Measurements from ENCODE around the gene PIP4K2A. TPM values are rescaled to one million over a fixed set of nuclear protein-coding genes. Genes with fewer than 3 reads are reported as not detected.

The PIP4K2A gene
- total and polyA plus RNA-seq, 2 experiments from 2014 or later: 39.9 to 40.1 TPM

GRCh38 chr10:22717728-22718127, 3.4 kb upstream of the PIP4K2A start:
- no peaks in the 10 kb centered on the region for H3F3A ChIP-seq (replicated peaks; ENCODE audit: low read depth)
- H3K27me3 ChIP-seq (ENCODE audit: insufficient read depth): peaks cover 11% of the 10 kb centered on the region
- no peak overlapping the region for H3K4me3 ChIP-seq
- no peak overlapping the region for H3K4me2 ChIP-seq
- H2AFZ ChIP-seq: no peak overlapping the region
- peaks cover 1% of the 10 kb centered on the region for H3K4me1 ChIP-seq (ENCODE audit: insufficient read depth)
- DNase-seq (ENCODE audit: low spot score): no peak
- Mint-ChIP-seq H3K27ac (no peak overlapping the region), H3K4me1 (peaks cover 10% of the 10 kb centered on the region), H3K36me3 (ENCODE audit: low read depth) (no peaks in the 10 kb centered on the region; the same call in 2 of the 3 replicates), H3K9me3 (no peaks in the 10 kb centered on the region), H3K27me3 (ENCODE audit: insufficient read depth, low read depth, poor library complexity) (peaks cover 14% of the 10 kb centered on the region), H3K4me3 (no peak overlapping the region)
- ATAC-seq: no peak
- H3K36me3 ChIP-seq (ENCODE audit: insufficient read depth): no peaks in the 10 kb centered on the region
- no peak overlapping the region for H3K27ac ChIP-seq (ENCODE audit: low read depth)
- no peak for TF ChIP-seq ZNF462 (CRISPR knock-in tag; IDR thresholded peaks at IDR 0.05)
- TF ChIP-seq, protein P1, sequence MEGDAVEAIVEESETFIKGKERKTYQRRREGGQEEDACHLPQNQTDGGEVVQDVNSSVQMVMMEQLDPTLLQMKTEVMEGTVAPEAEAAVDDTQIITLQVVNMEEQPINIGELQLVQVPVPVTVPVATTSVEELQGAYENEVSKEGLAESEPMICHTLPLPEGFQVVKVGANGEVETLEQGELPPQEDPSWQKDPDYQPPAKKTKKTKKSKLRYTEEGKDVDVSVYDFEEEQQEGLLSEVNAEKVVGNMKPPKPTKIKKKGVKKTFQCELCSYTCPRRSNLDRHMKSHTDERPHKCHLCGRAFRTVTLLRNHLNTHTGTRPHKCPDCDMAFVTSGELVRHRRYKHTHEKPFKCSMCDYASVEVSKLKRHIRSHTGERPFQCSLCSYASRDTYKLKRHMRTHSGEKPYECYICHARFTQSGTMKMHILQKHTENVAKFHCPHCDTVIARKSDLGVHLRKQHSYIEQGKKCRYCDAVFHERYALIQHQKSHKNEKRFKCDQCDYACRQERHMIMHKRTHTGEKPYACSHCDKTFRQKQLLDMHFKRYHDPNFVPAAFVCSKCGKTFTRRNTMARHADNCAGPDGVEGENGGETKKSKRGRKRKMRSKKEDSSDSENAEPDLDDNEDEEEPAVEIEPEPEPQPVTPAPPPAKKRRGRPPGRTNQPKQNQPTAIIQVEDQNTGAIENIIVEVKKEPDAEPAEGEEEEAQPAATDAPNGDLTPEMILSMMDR (conservative IDR thresholded peaks at IDR 0.05; ENCODE audit: low read depth in 2 of 2): no peak
- TF ChIP-seq EZH2 (IDR thresholded peaks at IDR 0.05; ENCODE audit: low read depth, unreplicated experiment): no peak
- no peak for TF ChIP-seq EZH2phosphoT487 (IDR thresholded peaks at IDR 0.05; ENCODE audit: unreplicated experiment)
- TF ChIP-seq POLR2AphosphoS5 (IDR thresholded peaks at IDR 0.05; ENCODE audit: low read depth): no peak
- TF ChIP-seq, protein P2, sequence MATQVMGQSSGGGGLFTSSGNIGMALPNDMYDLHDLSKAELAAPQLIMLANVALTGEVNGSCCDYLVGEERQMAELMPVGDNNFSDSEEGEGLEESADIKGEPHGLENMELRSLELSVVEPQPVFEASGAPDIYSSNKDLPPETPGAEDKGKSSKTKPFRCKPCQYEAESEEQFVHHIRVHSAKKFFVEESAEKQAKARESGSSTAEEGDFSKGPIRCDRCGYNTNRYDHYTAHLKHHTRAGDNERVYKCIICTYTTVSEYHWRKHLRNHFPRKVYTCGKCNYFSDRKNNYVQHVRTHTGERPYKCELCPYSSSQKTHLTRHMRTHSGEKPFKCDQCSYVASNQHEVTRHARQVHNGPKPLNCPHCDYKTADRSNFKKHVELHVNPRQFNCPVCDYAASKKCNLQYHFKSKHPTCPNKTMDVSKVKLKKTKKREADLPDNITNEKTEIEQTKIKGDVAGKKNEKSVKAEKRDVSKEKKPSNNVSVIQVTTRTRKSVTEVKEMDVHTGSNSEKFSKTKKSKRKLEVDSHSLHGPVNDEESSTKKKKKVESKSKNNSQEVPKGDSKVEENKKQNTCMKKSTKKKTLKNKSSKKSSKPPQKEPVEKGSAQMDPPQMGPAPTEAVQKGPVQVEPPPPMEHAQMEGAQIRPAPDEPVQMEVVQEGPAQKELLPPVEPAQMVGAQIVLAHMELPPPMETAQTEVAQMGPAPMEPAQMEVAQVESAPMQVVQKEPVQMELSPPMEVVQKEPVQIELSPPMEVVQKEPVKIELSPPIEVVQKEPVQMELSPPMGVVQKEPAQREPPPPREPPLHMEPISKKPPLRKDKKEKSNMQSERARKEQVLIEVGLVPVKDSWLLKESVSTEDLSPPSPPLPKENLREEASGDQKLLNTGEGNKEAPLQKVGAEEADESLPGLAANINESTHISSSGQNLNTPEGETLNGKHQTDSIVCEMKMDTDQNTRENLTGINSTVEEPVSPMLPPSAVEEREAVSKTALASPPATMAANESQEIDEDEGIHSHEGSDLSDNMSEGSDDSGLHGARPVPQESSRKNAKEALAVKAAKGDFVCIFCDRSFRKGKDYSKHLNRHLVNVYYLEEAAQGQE (IDR thresholded peaks at IDR 0.05; ENCODE audit: unreplicated experiment): no peak
- no peak for TF ChIP-seq STAT1 (IDR thresholded peaks at IDR 0.05; ENCODE audit: unreplicated experiment)
- peaks cover 13% of the 10 kb centered on the region for H3K79me2 ChIP-seq (replicated peaks; ENCODE audit: insufficient read depth)
- no peaks in the 10 kb centered on the region for H3K9me2 ChIP-seq (ENCODE audit: insufficient read depth)
- H4K20me1 ChIP-seq (replicated peaks; ENCODE audit: insufficient read depth): no peaks in the 10 kb centered on the region
